ENCODE data around the gene ERF. TPM values are rescaled to one million over a fixed set of nuclear protein-coding genes. Genes with fewer than 3 reads are reported as not detected.

Gene ERF
- total and polyA plus RNA-seq, 2 of the 4 experiments (the other 2 are of a cell fraction), result 5.2 to 32.4 TPM

GRCh38 chr19:42252365-42253244 lies 2.3 kb downstream of the ERF start (continued):
- TF ChIP-seq, protein P1, sequence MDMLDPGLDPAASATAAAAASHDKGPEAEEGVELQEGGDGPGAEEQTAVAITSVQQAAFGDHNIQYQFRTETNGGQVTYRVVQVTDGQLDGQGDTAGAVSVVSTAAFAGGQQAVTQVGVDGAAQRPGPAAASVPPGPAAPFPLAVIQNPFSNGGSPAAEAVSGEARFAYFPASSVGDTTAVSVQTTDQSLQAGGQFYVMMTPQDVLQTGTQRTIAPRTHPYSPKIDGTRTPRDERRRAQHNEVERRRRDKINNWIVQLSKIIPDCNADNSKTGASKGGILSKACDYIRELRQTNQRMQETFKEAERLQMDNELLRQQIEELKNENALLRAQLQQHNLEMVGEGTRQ (IDR thresholded peaks at IDR 0.05; ENCODE audit: low read depth, low read length), result no peak
- TF ChIP-seq BHLHE40 (IDR thresholded peaks at IDR 0.05; ENCODE audit: low read depth, low read length), result peak; percentile 92
